Kidney capillary endothelial cell (primary cell): ENCODE data around the gene DOCK2.

ENCODE experiments used
- DNase-seq: peaks from one replicate; pipeline ENCODE4 v3.0.0-alpha.2; 2018; ENCODE audit warnings: low spot score

DOCK2 gene

GRCh38 chr5:169988947-169989346 lies 351.9 kb downstream of the DOCK2 start:
- peak; percentile 64 for DNase-seq

GRCh38 chr5:169989365-169989764 lies 352.3 kb downstream of the DOCK2 start:
- no peak for DNase-seq

- DNase-seq, result no peak
Observed at GRCh38 chr5:169991115-169991869, 354.2 kb downstream of the DOCK2 start.

GRCh38 chr5:169992789-169993484 lies 355.9 kb downstream of the DOCK2 start:
- DNase-seq, result no peak

GRCh38 chr5:169993485-169993790 lies 356.4 kb downstream of the DOCK2 start:
- no peak for DNase-seq

GRCh38 chr5:169997798-169998197 lies 360.7 kb downstream of the DOCK2 start:
- no peak for DNase-seq

GRCh38 chr5:169999621-170000020 lies 362.5 kb downstream of the DOCK2 start:
- DNase-seq, result no peak

- no peak for DNase-seq
Observed at GRCh38 chr5:170000155-170000554, 363.1 kb downstream of the DOCK2 start.

- DNase-seq, result no peak
Observed at GRCh38 chr5:170006021-170006420, 368.9 kb downstream of the DOCK2 start.

GRCh38 chr5:170008376-170008775 lies 371.3 kb downstream of the DOCK2 start:
- DNase-seq, result no peak

GRCh38 chr5:170010595-170010994 lies 373.5 kb downstream of the DOCK2 start:
- DNase-seq, result no peak

GRCh38 chr5:170011751-170012150 lies 374.7 kb downstream of the DOCK2 start:
- DNase-seq, result no peak

GRCh38 chr5:170012622-170013021 lies 375.5 kb downstream of the DOCK2 start:
- no peak for DNase-seq

GRCh38 chr5:170020423-170020822 lies 383.3 kb downstream of the DOCK2 start:
- DNase-seq, result no peak

- no peak for DNase-seq
Observed at GRCh38 chr5:170021506-170021905, 384.4 kb downstream of the DOCK2 start.

- DNase-seq, result no peak
Observed at GRCh38 chr5:170025853-170026252, 388.8 kb downstream of the DOCK2 start.

GRCh38 chr5:170028124-170028523 lies 391.0 kb downstream of the DOCK2 start:
- DNase-seq, result no peak

GRCh38 chr5:170034231-170034630 lies 397.2 kb downstream of the DOCK2 start:
- DNase-seq, result no peak

GRCh38 chr5:170038241-170038640 lies 401.2 kb downstream of the DOCK2 start:
- no peak for DNase-seq

- no peak for DNase-seq
Observed at GRCh38 chr5:170039830-170040229, 402.8 kb downstream of the DOCK2 start.

- no peak for DNase-seq
Observed at GRCh38 chr5:170046241-170046640, 409.2 kb downstream of the DOCK2 start.

GRCh38 chr5:170049713-170050112 lies 412.6 kb downstream of the DOCK2 start:
- DNase-seq, result no peak

- no peak for DNase-seq
Observed at GRCh38 chr5:170053896-170054295, 416.8 kb downstream of the DOCK2 start.

GRCh38 chr5:170055606-170056005 lies 418.5 kb downstream of the DOCK2 start:
- DNase-seq, result no peak
